ENCODE measurements around the gene BNC2. TPM values are rescaled to one million over a fixed set of nuclear protein-coding genes. Genes with fewer than 3 reads are reported as not detected.

Gene BNC2
- total and polyA plus RNA-seq, 2 of the 13 experiments (the other 11 are each of a cell fraction or from before 2014, with no cell fraction given) = not detected

DNA sequence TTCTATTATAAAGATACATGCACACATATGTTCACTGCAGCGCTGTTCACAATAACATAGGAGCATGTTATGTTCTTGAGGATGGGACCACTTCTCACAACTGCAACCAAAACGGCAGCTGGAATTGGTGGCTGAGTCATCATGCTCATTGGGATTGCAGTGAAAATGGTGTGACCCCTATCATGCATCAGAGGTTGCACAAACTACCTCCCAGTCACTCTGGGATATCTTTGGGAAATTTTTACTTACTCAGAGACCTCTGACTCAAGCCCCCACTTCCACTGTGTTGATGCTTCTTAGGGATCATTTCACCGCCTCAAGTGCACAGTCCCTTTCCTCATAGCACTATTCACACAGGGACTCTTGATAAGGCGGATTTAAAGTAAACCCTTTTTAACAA lies 474.1 kb downstream of the BNC2 start:
- H3K9ac ChIP-seq (ENCODE audit: insufficient read depth, low read depth, low read length) = no peak overlapping the region
- no TSS peak for BruUV-seq (replicated peaks)
- 13% methylated on average over 4 of the region's 4 CpGs for WGBS (ENCODE audit: low lambda C conversion rate)
- CTCF ChIA-PET (ENCODE audit: low intra/inter-chr PET ratio, low total read pairs) = no interaction called here
- H3K4me1 ChIP-seq (ENCODE audit: insufficient read depth, low read length) = no peaks in the 10 kb centered on the region
- no peak overlapping the region for H3K27ac ChIP-seq (ENCODE audit: extremely low read length, insufficient read depth, low read length)
- POLR2A ChIA-PET = no interaction called here
- FAIRE-seq = no peak
- no peak for DNase-seq (ENCODE audit: low spot score)
- no peaks in the 10 kb centered on the region for H3K79me2 ChIP-seq (ENCODE audit: insufficient read depth, low read length)
- no peak for ATAC-seq
- no peak overlapping the region for H3K4me2 ChIP-seq (ENCODE audit: low read depth, low read length)
- H3K4me3 ChIP-seq (replicated peaks in 1 of 3; ENCODE audit: insufficient read depth in 1 of 3, low read depth in 2 of 3, low read length in 3 of 3) = no peak overlapping the region
- in situ Hi-C loops (cut with HindIII; ENCODE audit: extremely low pct_ligation_motif_present, low pct_unique_long_range_greater_than_20kb) (no loop called here), intact Hi-C loops (cut with micrococcal nuclease; ENCODE audit: unreplicated experiment) (no loop called here)
- H3K9me3 ChIP-seq (ENCODE audit: low read length) = peaks cover 21% of the 10 kb centered on the region; the same call in 1 of the 2 replicates
- H3K36me3 ChIP-seq (replicated peaks in 1 of 2; ENCODE audit: control insufficient read depth in 1 of 2, insufficient read depth in 2 of 2, low read length in 2 of 2) = no peaks in the 10 kb centered on the region
- no peak overlapping the region for H2AFZ ChIP-seq (ENCODE audit: low read length)
- TF ChIP-seq RORA (CRISPR knock-in tag; IDR thresholded peaks at IDR 0.05) = no peak
- TF ChIP-seq ZNF7 (CRISPR knock-in tag; IDR thresholded peaks at IDR 0.05) = no peak
- TF ChIP-seq HNRNPK (IDR thresholded peaks at IDR 0.05; ENCODE audit: low read depth, low read length, poor library complexity, severe bottlenecking) = no peak
- no peak for TF ChIP-seq NR2C2 (CRISPR knock-in tag; IDR thresholded peaks at IDR 0.05; ENCODE audit: borderline replicate concordance)
- no peak for TF ChIP-seq BATF2 (CRISPR knock-in tag; IDR thresholded peaks at IDR 0.05)
- no peak for TF ChIP-seq TMF1 (CRISPR knock-in tag; IDR thresholded peaks at IDR 0.05; ENCODE audit: low read depth)
- TF ChIP-seq MAF1 (CRISPR knock-in tag; IDR thresholded peaks at IDR 0.05; ENCODE audit: borderline replicate concordance) = no peak
- no peak for TF ChIP-seq ZNF256 (CRISPR knock-in tag; conservative IDR thresholded peaks at IDR 0.05)
- TF ChIP-seq FOXM1 (CRISPR knock-in tag; IDR thresholded peaks at IDR 0.05) = no peak
- no peak for TF ChIP-seq ARID3A (IDR thresholded peaks at IDR 0.05; ENCODE audit: low read depth, low read length)
- no peaks in the 10 kb centered on the region for H3K27me3 ChIP-seq (ENCODE audit: control insufficient read depth in 1 of 2, insufficient read depth in 2 of 2, low read length in 2 of 2)
- no peaks in the 10 kb centered on the region for H4K20me1 ChIP-seq (ENCODE audit: insufficient read depth, low read length)
